Uterus (tissue), 2 donors: Measurements from ENCODE around the gene HSD3B2.

Source experiments
- POLR2A ChIP-seq, 2 donors: fragments of 450-650 bp; IDR thresholded peaks; one replicate each; pipeline ENCODE4 v1.6.1; 2016; ENCODE audit warnings: antibody characterized with exemption in 2 of 2, mild to moderate bottlenecking in 1 of 2, moderate library complexity in 1 of 2
- TF ChIP-seq, protein P1 (sequence below), 4 experiments: fragments of 200-600 bp in 2 of 4; fragments of 450-650 bp in 2 of 4; sonication (generic) in 2 of 4; IDR thresholded peaks; one replicate each; pipeline ENCODE4 v1.5.1; 2016 to 2019; ENCODE audit warnings: antibody characterized with exemption in 4 of 4, mild to moderate bottlenecking in 2 of 4, moderate library complexity in 1 of 4

DNA sequence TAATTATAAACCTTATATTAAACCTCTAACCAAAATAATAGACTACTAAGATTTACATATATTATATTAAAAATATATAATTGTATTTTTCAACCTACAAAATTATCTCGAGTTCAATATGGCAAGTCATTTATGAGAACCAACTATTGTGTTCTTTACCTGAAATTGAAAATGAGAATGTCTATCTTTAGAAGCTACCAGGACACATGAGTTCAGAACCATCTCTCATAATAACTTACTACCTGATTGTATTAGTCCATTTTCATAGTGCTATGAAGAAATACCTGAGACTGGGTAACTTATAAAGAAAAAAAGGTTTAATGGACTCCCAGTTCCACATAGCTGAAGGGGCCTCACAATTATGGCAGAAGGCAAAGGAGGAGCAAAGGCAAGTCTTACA lies 39.6 kb upstream of the HSD3B2 start:
- TF ChIP-seq, protein P1, sequence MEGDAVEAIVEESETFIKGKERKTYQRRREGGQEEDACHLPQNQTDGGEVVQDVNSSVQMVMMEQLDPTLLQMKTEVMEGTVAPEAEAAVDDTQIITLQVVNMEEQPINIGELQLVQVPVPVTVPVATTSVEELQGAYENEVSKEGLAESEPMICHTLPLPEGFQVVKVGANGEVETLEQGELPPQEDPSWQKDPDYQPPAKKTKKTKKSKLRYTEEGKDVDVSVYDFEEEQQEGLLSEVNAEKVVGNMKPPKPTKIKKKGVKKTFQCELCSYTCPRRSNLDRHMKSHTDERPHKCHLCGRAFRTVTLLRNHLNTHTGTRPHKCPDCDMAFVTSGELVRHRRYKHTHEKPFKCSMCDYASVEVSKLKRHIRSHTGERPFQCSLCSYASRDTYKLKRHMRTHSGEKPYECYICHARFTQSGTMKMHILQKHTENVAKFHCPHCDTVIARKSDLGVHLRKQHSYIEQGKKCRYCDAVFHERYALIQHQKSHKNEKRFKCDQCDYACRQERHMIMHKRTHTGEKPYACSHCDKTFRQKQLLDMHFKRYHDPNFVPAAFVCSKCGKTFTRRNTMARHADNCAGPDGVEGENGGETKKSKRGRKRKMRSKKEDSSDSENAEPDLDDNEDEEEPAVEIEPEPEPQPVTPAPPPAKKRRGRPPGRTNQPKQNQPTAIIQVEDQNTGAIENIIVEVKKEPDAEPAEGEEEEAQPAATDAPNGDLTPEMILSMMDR (IDR thresholded peaks at IDR 0.05), result no peak
- no peak for TF ChIP-seq POLR2A (IDR thresholded peaks at IDR 0.05)
